ENCODE results near the gene LOX.

The LOX gene

DNA sequence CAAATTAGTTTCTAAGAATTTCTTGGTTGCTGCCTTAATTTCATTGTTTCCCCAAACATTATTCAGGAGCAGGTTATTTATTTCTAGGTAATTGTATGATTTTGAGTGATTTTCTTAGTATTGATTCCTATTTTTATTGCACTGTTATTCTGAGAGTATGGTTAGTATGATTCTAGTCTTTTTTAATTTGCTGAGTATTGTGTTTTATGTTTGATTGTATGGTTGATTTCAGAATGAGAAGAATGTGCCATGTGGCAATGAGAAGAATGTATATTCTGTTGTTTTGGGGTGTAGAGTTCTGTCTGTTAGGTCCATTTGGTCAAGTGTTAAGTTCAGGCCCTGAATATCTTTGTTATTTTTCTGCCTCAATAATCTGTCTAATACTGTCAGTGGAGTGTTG lies 27.1 kb downstream of the LOX start:
- FAIRE-seq, result no peak

GRCh38 chr5:122040636-122041302 lies 37.3 kb downstream of the LOX start:
- no peak for FAIRE-seq

DNA sequence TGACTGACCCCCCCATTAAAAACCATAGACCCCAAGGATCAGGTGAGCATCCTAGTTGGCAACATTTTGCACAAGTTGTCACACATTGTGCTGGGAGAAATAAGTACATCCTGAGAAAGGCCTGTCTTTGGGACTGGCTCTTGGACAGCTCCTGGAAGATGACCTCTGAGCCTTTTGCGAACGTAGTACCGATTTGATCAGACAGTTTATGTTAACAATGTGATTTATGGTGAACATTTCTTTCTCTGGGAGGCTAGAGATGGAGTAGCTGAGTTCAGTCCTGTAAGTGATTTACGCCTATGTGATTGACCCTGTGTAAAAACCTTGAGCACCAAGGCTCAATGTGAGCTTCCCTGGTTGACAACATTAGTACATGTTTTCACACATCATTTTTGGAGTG lies 41.7 kb downstream of the LOX start:
- no peak for FAIRE-seq

GRCh38 chr5:122035913-122036312 lies 42.1 kb downstream of the LOX start:
- FAIRE-seq, result no peak

- no peak for FAIRE-seq
Observed at GRCh38 chr5:122031836-122032235, 46.2 kb downstream of the LOX start.

- FAIRE-seq, result no peak
Observed at GRCh38 chr5:122030251-122030650, 47.8 kb downstream of the LOX start.

GRCh38 chr5:122029818-122030217 lies 48.2 kb downstream of the LOX start:
- FAIRE-seq, result no peak

- no peak for FAIRE-seq
Observed at GRCh38 chr5:122022966-122023365, 55.1 kb downstream of the LOX start.

- FAIRE-seq, result no peak
Observed at GRCh38 chr5:122019919-122020590, 58.0 kb downstream of the LOX start.

GRCh38 chr5:122015471-122015870 lies 62.6 kb downstream of the LOX start:
- FAIRE-seq, result no peak

DNA sequence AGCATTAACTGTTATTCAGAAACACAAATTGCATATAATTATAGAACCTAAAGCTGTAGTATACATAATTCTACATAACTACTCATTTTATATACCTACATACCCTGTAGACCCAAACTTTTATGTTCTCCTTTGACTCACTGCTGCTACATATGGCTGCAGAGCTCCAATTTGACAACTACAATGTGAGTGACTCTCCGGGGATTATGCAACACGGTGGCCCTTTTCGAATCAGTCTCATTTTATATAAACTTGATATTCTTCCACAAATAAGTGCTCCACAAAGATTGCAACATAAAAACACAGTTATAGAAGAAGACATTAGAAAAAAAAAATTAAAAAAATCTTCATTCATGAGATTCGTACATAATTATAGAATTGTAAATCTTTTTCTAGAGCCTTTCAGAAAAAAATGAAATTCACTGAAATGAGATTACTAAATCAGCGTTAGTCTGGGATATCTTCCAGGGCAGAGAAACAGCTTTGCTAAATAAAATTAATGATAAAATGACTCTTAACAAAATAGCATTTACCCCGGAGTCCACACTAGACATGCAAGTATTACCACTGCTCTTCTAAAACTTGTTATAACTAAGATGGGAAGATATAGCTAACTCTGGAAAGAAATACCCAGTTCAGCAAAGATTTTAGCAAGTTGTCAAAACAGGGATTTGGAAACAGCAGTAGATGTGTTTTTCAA lies 63.7 kb downstream of the LOX start:
- FAIRE-seq, result no peak

Data from G401.6 (cell line).